Mesothelial cell of epicardium (in vitro differentiated cells): Measurements from ENCODE around the gene SCOC. TPM values are rescaled to one million over a fixed set of nuclear protein-coding genes. Genes with fewer than 3 reads are reported as not detected.

Experiments
- DNase-seq, 2 experiments: peaks; one replicate each; pipeline ENCODE4 v3.0.0; 2021; ENCODE audit warnings: low spot score in 2 of 2; ENCODE audit not compliant: unreplicated experiment in 2 of 2
- H3K27ac Mint-ChIP-seq: 2 replicates; pipeline ENCODE4 v1.8.0; 2021; ENCODE audit warnings: mixed read lengths
- H3K27me3 Mint-ChIP-seq: 2 replicates; pipeline ENCODE4 v1.8.0; 2021; ENCODE audit warnings: low read depth, mixed read lengths
- H3K36me3 Mint-ChIP-seq: 2 replicates; pipeline ENCODE4 v1.8.0; 2021; ENCODE audit warnings: mixed read lengths
- H3K4me1 Mint-ChIP-seq: 2 replicates; pipeline ENCODE4 v1.8.0; 2021; ENCODE audit warnings: mixed read lengths
- H3K4me3 Mint-ChIP-seq: 2 replicates; pipeline ENCODE4 v1.8.0; 2021; ENCODE audit warnings: mild to moderate bottlenecking, moderate library complexity, mixed read lengths
- H3K9me3 Mint-ChIP-seq: 2 replicates; pipeline ENCODE4 v1.8.0; 2021; ENCODE audit warnings: mixed read lengths
- total RNA-seq: library from RNA; stranded (reverse); gene quantifications from 3 replicates; pipeline ENCODE4 v1.2.1, GENCODE V29; 2021
- TF ChIP-seq, protein P1 (sequence below): fragments of 200-600 bp; sonication (generic); IDR thresholded peaks from one replicate; pipeline ENCODE4 v1.5.0; 2021; ENCODE audit warnings: antibody characterized with exemption; ENCODE audit not compliant: unreplicated experiment

The SCOC gene
- total RNA-seq, 1 donor from 2014 or later = 52.5 TPM

DNA sequence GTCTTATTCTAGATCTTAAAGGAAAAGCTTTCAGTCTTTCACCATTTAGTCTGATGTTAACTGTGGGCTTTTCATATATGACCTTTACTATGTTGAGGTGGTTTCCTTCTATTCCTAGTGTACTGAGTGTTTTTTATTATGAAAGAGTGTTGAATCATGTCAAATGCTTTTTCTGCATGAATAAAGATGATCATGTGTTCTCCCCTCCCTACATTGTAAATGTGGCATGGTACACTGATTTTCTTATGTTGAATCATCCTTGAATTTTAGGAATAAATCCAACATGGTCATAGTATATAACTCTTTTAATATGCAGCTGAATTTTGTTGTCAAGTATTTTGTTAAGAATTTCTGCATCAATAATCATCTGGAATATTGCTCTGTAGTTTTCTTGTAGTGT lies 49.7 kb downstream of the SCOC start:
- DNase-seq = no peak
- Mint-ChIP-seq H3K36me3 (no peaks in the 10 kb centered on the region), H3K27me3 (peaks cover 46% of the 10 kb centered on the region), H3K4me1 (peaks cover 8% of the 10 kb centered on the region), H3K27ac (no peak overlapping the region), H3K9me3 (no peaks in the 10 kb centered on the region), H3K4me3 (no peak overlapping the region)
- TF ChIP-seq, protein P1, sequence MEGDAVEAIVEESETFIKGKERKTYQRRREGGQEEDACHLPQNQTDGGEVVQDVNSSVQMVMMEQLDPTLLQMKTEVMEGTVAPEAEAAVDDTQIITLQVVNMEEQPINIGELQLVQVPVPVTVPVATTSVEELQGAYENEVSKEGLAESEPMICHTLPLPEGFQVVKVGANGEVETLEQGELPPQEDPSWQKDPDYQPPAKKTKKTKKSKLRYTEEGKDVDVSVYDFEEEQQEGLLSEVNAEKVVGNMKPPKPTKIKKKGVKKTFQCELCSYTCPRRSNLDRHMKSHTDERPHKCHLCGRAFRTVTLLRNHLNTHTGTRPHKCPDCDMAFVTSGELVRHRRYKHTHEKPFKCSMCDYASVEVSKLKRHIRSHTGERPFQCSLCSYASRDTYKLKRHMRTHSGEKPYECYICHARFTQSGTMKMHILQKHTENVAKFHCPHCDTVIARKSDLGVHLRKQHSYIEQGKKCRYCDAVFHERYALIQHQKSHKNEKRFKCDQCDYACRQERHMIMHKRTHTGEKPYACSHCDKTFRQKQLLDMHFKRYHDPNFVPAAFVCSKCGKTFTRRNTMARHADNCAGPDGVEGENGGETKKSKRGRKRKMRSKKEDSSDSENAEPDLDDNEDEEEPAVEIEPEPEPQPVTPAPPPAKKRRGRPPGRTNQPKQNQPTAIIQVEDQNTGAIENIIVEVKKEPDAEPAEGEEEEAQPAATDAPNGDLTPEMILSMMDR = no peak

DNA sequence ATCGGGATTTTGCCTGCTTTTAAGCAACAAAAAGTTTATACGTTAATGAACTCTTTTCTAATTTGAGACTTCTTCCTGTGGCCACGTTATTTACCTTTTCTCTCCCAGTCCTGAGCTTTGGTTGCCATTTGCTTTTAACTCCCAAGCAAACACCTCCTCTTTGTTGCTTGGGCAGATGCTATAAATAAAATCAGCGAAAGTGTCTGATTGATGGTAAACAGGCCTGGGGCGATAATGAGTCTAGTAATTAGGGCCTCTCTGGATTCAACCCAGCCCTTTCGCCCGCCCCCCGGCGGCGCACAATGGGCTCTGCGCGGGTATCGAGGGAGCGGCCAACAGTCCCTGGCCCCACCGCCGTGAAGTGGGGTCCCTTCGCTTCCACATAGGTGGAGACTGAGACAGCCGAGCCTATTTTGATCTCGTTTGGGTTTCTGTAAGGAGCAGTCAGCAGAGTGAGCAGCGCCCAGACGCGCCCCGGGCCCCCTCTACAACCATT lies 53.2 kb downstream of the SCOC start:
- peaks cover 44% of the 10 kb centered on the region for H3K27me3 Mint-ChIP-seq
- H3K36me3 Mint-ChIP-seq = no peaks in the 10 kb centered on the region
- DNase-seq = no peak
- peak overlapping the region; percentile 85 for H3K4me3 Mint-ChIP-seq
- H3K27ac Mint-ChIP-seq = no peak overlapping the region
- peaks cover 8% of the 10 kb centered on the region for H3K4me1 Mint-ChIP-seq
- TF ChIP-seq, protein P1 = no peak
- no peaks in the 10 kb centered on the region for H3K9me3 Mint-ChIP-seq

DNA sequence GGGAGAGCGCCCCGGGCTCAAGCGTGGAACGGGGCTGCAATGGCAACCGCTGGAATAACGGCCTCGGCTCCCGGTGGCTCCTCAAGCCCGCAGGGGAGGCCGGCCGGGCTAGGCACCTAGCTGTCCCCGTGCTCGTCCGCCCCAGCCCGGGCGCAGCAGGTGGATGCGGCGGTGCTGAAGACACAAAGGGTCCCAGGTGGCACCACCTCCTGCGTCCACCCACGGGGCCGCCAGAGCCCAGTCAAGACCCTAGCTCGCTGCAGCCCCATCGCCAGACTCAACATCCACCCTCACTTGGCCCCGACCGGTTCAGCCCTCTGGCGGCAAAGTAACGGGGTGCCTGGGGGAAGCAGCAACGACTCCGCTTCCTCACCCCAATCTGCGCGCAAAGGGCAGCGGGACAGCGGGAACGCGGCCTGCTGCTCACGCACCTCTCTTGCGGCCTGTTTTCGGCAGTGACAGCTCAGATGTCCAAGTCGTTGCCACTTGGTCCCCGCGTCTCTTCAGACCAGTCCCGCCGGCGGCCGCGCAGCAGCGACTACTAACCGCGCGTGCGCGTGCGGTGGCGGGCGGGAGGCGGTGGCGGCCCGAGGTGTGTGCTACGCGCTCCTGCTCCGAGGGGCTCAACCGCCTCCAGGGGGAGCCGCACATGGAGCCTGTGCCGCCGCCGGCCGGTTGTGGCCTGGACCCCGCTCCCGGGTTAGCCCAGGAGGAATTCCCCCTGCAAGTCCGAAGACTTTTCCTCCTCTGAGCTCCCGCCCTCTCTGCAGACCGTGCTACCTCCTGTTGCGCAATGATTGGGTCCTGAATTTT lies 53.9 kb downstream of the SCOC start, which contains the start of gene CLGN:
CLGN (minus strand) TSS at position 543 of the 813 bp plus-strand sequence. CDS start 14,570 bp downstream, outside the sequence.
- peaks cover 8% of the 10 kb centered on the region for H3K4me1 Mint-ChIP-seq
- H3K27me3 Mint-ChIP-seq = peaks cover 46% of the 10 kb centered on the region
- peak; percentile 83 to 90 for DNase-seq
- H3K27ac Mint-ChIP-seq = no peak within 1 kb of the TSS
- H3K4me3 Mint-ChIP-seq = peak within 1 kb of the TSS; percentile 85
- TF ChIP-seq, protein P1 = no peak
- no peaks in the 10 kb centered on the region for H3K9me3 Mint-ChIP-seq
- H3K36me3 Mint-ChIP-seq = no peaks in the 10 kb centered on the region

- Mint-ChIP-seq H3K36me3 (no peaks in the 10 kb centered on the region), H3K27me3 (peaks cover 43% of the 10 kb centered on the region), H3K9me3 (no peaks in the 10 kb centered on the region), H3K27ac (no peak overlapping the region), H3K4me1 (peaks cover 8% of the 10 kb centered on the region), H3K4me3 (peak overlapping the region; percentile 85)
- TF ChIP-seq, protein P1 = no peak
- DNase-seq = no peak
Observed at GRCh38 chr4:140427919-140428471, 54.5 kb downstream of the SCOC start.

Other genes with a start within 250 kb of the SCOC start
- 24.8 to 26.9 TPM (median 26.0 TPM) in 3 replicates for gene MAML3, start 219.5 kb upstream of the SCOC start, total RNA-seq
- gene CLGN, start 54.0 kb downstream of the SCOC start, total RNA-seq = 1.6 to 1.8 TPM (median 1.6 TPM) in 3 replicates
- gene MGAT4D, start 124.6 kb downstream of the SCOC start, total RNA-seq = not detected in 3 replicates
- gene ELMOD2, start 150.5 kb downstream of the SCOC start, total RNA-seq = 45.6 to 51.8 TPM (median 49.0 TPM) in 3 replicates
- gene UCP1, start 195.3 kb downstream of the SCOC start, total RNA-seq = not detected in 3 replicates